Glutamatergic neuron (in vitro differentiated cells): ENCODE data around the gene RIC8B. TPM values are rescaled to one million over a fixed set of nuclear protein-coding genes. Genes with fewer than 3 reads are reported as not detected.

ENCODE experiments used
- DNase-seq: peaks from one replicate; pipeline ENCODE4 v3.0.0; 2022
- H3K27ac Mint-ChIP-seq: one replicate; pipeline ENCODE4 v1.8.0; 2020; ENCODE audit warnings: mild to moderate bottlenecking, mixed read lengths, inconsistent platforms; ENCODE audit not compliant: unreplicated experiment
- H3K27me3 Mint-ChIP-seq: one replicate; pipeline ENCODE4 v1.8.0; 2020; ENCODE audit warnings: mild to moderate bottlenecking, moderate library complexity, mixed read lengths, inconsistent platforms; ENCODE audit not compliant: unreplicated experiment
- H3K36me3 Mint-ChIP-seq: one replicate; pipeline ENCODE4 v1.8.0; 2020; ENCODE audit warnings: mild to moderate bottlenecking, mixed read lengths, inconsistent platforms; ENCODE audit not compliant: unreplicated experiment
- H3K4me1 Mint-ChIP-seq: one replicate; pipeline ENCODE4 v1.8.0; 2020; ENCODE audit warnings: mild to moderate bottlenecking, low read depth, mixed read lengths, inconsistent platforms; ENCODE audit not compliant: unreplicated experiment
- H3K4me3 Mint-ChIP-seq: one replicate; pipeline ENCODE4 v1.8.0; 2020; ENCODE audit warnings: mild to moderate bottlenecking, mixed read lengths, inconsistent platforms; ENCODE audit not compliant: unreplicated experiment
- H3K9me3 Mint-ChIP-seq: one replicate; pipeline ENCODE4 v1.8.0; 2020; ENCODE audit warnings: mild to moderate bottlenecking, moderate library complexity, mixed read lengths, inconsistent platforms; ENCODE audit not compliant: unreplicated experiment
- CTCF ChIP-seq: fragments of 200-600 bp; sonication (generic); IDR thresholded peaks from one replicate; pipeline ENCODE4 v1.5.0; 2021; ENCODE audit not compliant: partially characterized antibody, unreplicated experiment
- total RNA-seq: library from RNA; stranded (reverse); fragmentation: NEBNext Ultra II Directional; extraction: Animal tissue kit (Norgen Biotek cat#: 25700); gene quantifications from one replicate; pipeline ENCODE4 v1.2.1, GENCODE V29; 2021; ENCODE audit not compliant: unreplicated experiment

Gene RIC8B
- total RNA-seq, 1 donor from 2014 or later: 21.3 TPM

- no peaks in the 10 kb centered on the region for H3K27me3 Mint-ChIP-seq
- H3K9me3 Mint-ChIP-seq: no peaks in the 10 kb centered on the region
- TF ChIP-seq CTCF: no peak
- no peak overlapping the region for H3K27ac Mint-ChIP-seq
- DNase-seq: no peak
- H3K4me1 Mint-ChIP-seq: no peaks in the 10 kb centered on the region
- no peak overlapping the region for H3K4me3 Mint-ChIP-seq
- no peaks in the 10 kb centered on the region for H3K36me3 Mint-ChIP-seq
These were observed 33.2 kb upstream of the RIC8B start for GRCh38 chr12:106741247-106741646.

GRCh38 chr12:106743270-106743988 lies 31.1 kb upstream of the RIC8B start:
- H3K36me3 Mint-ChIP-seq: peaks cover 4% of the 10 kb centered on the region
- H3K27ac Mint-ChIP-seq: no peak overlapping the region
- H3K27me3 Mint-ChIP-seq: peaks cover 4% of the 10 kb centered on the region
- H3K4me3 Mint-ChIP-seq: no peak overlapping the region
- no peak for TF ChIP-seq CTCF
- DNase-seq: no peak
- H3K4me1 Mint-ChIP-seq: no peaks in the 10 kb centered on the region
- no peaks in the 10 kb centered on the region for H3K9me3 Mint-ChIP-seq

GRCh38 chr12:106744600-106744999 lies 29.9 kb upstream of the RIC8B start:
- peaks cover 4% of the 10 kb centered on the region for H3K36me3 Mint-ChIP-seq
- peaks cover 4% of the 10 kb centered on the region for H3K27me3 Mint-ChIP-seq
- no peaks in the 10 kb centered on the region for H3K9me3 Mint-ChIP-seq
- H3K4me3 Mint-ChIP-seq: no peak overlapping the region
- no peak for TF ChIP-seq CTCF
- no peak overlapping the region for H3K27ac Mint-ChIP-seq
- no peak for DNase-seq
- no peaks in the 10 kb centered on the region for H3K4me1 Mint-ChIP-seq

GRCh38 chr12:106745181-106745745 lies 29.2 kb upstream of the RIC8B start:
- Mint-ChIP-seq H3K27me3 (peaks cover 4% of the 10 kb centered on the region), H3K4me3 (no peak overlapping the region), H3K36me3 (peaks cover 4% of the 10 kb centered on the region), H3K27ac (no peak overlapping the region), H3K9me3 (no peaks in the 10 kb centered on the region), H3K4me1 (no peaks in the 10 kb centered on the region)
- no peak for TF ChIP-seq CTCF
- DNase-seq: no peak

GRCh38 chr12:106747973-106748436 lies 26.5 kb upstream of the RIC8B start:
- H3K9me3 Mint-ChIP-seq: no peaks in the 10 kb centered on the region
- H3K36me3 Mint-ChIP-seq: peaks cover 12% of the 10 kb centered on the region
- no peak for DNase-seq
- H3K4me1 Mint-ChIP-seq: no peaks in the 10 kb centered on the region
- TF ChIP-seq CTCF: no peak
- H3K27ac Mint-ChIP-seq: no peak overlapping the region
- H3K4me3 Mint-ChIP-seq: no peak overlapping the region
- peaks cover 6% of the 10 kb centered on the region for H3K27me3 Mint-ChIP-seq
